Gastrocnemius medialis (tissue), 4 donors: Measurements from ENCODE around the gene SUFU.

ENCODE experiments used
- CTCF ChIP-seq, 5 experiments: fragments of 450-650 bp in 3 of 5; fragments of 200-600 bp in 2 of 5; sonication (generic) in 2 of 5; IDR thresholded peaks in 4 of 5; conservative IDR thresholded peaks in 1 of 5; 1 replicate in 4 of 5; 2 replicates in 1 of 5; pipeline ENCODE4 v1.5.1; 2016 to 2019; ENCODE audit warnings: antibody characterized with exemption in 5 of 5, mild to moderate bottlenecking in 3 of 5, moderate library complexity in 3 of 5
- POLR2A ChIP-seq, 2 donors: fragments of 450-650 bp; IDR thresholded peaks; one replicate each; pipeline ENCODE4 v1.6.1; 2017; ENCODE audit warnings: antibody characterized with exemption in 2 of 2, mild to moderate bottlenecking in 2 of 2, moderate library complexity in 2 of 2

GRCh38 chr10:102554531-102554930 lies 50.8 kb downstream of the SUFU start:
- TF ChIP-seq CTCF (IDR thresholded peaks at IDR 0.05 in 4 of 5, conservative IDR thresholded peaks at IDR 0.05 in 1 of 5) (no peak), POLR2A (IDR thresholded peaks at IDR 0.05) (no peak)
